NCI-H2081 (cell line): ENCODE results near the gene CDH13.

ENCODE experiments used
- DNase-seq, 2 experiments: peaks; one replicate each; lab custom pipeline; 2025; lab: John Stamatoyannopoulos, UW

The CDH13 gene

DNA sequence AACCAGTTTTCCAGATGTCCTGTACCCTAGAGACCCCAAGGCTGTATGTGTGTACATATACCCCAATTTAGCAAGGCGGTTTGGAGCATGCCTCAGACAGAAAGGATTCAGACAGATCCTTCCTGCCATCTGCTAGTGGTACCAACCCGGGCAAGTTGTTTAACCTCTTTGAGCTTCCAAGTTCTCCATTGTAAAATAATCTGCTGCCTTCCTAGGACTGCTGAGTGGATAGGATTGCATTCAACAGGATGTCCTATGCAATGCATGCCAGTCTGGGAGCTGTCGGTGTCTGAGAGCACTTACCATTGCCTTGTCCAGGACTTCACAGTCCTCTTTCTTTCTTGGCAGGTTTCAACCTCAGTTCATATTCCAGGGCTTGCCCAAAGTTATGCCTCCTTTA lies 1.9 kb downstream of the CDH13 start:
- no peak for DNase-seq

GRCh38 chr16:82629441-82630027 lies 2.8 kb downstream of the CDH13 start:
- DNase-seq = no peak

DNA sequence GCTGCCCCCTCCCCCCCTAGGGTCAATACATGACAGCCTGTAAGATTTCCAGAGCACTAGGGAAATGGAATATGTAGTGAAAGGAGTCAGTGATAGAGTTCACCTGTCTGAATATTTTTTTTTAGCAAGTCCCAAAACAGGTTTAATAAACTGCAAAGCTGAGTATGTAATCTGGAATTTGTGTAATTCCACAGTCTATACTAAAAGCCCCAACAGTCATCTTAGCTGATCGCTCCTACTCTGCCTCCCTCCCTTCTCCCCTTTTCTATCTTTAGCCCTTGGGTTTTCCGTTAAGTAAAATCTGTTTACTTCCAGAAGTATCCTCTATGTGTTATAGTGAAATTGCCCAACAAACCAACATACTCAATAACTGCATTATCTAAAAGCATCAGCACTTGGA lies 3.5 kb downstream of the CDH13 start:
- DNase-seq = no peak

GRCh38 chr16:82630688-82631087 lies 3.9 kb downstream of the CDH13 start:
- no peak for DNase-seq

- DNase-seq = no peak
Measured at GRCh38 chr16:82631701-82632685, 5.2 kb downstream of the CDH13 start.

- DNase-seq = no peak
Measured at GRCh38 chr16:82633964-82634600, 7.3 kb downstream of the CDH13 start.

GRCh38 chr16:82634955-82635610 lies 8.3 kb downstream of the CDH13 start:
- DNase-seq = no peak

DNA sequence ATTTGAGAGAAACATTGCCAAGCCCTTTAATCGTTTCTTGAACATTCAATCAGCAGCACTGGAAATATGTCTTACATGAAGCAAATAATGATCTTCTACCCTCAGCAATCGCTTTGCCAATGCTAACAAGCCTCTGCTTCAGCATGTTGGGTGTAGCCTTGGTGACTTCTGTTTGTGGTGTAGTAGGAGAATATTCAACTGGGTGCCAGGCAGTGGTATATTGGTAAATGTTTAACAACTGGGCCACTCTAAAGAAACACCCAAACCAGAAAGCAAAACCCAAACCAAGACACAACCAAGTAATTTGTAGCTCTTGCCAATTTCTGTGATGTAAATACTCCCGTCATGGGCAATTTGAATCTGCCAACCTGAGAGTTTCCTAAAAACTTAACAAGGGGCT lies 9.7 kb downstream of the CDH13 start:
- DNase-seq = no peak

DNA sequence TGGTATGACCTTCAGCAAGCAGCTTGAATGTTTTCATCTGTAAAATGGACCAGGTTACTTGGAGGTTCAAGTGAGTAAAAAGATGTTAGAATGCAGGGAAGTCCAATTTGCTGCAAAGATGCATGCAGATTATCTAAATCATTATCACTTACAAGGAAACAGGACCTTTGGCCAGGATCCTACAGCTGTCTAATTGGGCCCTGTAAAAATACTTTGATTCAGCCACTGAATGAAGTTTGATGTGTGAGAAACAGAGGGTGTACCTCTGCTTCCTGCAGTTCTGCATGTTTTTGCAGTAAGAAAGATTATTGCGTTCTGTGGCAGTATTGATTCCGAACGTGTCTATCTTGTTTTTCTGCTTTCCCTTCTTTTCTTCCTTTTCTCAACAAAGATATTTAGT lies 10.2 kb downstream of the CDH13 start:
- no peak for DNase-seq

GRCh38 chr16:82638095-82638798 lies 11.5 kb downstream of the CDH13 start:
- no peak for DNase-seq

DNA sequence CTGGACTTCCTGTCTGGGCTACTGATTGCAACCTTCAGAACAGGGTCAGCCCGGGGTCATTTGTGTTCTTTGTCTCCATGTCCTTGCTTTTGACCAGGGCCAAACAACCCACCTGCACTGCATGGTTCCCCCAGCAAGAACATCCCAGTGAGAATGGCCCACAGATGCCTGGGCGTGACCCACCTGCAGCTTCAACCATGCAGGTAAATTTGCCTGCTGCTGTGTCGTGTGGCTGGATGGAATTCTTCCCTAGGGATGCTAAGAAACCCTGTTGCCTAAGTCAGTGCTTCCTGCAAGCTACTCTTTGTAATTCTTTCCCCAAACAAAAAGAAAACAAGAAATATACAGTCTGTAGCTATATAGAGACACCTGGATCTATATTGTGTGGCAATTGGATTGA lies 12.5 kb downstream of the CDH13 start:
- no peak for DNase-seq

GRCh38 chr16:82639666-82640336 lies 13.0 kb downstream of the CDH13 start:
- DNase-seq = peak; percentile 3 to 10

DNA sequence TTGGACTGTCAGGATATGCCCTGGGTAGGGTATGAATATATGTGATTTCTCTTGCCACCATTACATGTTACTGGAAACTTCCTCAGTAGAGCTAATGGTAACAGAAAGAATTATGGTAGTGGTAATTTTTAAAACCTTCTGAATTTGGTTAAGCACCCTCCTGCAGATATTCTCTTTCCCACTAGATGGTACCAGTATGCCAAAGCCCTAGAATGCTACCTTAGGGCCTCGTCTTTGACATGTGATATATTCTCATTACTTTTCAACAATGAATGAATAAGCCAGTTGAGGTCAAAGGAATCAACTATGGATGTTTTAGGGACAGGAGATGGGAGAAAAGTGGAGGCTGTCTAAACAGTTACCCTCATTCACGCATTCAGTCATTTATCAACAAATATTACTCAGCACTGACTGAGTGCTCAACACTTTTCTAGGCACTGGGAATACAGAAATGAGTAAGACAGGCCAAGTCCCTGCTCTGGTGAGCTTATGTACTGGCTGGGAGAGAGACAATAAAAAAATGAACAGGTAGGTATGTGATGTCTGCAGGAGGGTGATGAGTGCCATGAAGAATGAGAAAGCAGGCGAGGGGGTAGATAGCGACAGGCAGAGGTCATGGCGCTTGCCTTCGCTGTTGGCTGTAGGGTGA lies 14.7 kb downstream of the CDH13 start:
- DNase-seq = peak in 1 of 2 experiments; percentile 5

GRCh38 chr16:82643136-82643535 lies 16.4 kb downstream of the CDH13 start:
- DNase-seq = peak in 1 of 2 experiments; percentile 15

- no peak for DNase-seq
Measured at GRCh38 chr16:82643936-82644630, 17.3 kb downstream of the CDH13 start.

DNA sequence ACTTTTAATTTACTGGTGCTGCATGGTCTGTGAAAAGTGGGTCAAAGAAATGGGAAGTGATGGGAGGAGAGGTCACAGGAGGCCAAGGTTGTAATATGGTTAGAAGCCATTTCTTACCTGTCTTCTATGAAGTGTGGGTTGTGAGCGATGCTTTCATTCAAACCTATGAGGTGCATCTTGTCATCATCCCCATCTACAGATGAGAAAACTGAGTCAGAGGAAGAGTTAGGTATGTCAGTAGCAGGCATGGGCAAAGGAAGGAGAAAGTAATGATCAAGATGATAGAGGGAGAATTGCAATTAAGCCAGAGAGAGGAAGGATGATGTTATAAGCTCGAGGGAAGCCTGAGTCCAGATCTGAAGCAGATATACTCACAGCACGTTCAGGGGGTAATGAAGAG lies 19.7 kb downstream of the CDH13 start:
- DNase-seq = no peak

DNA sequence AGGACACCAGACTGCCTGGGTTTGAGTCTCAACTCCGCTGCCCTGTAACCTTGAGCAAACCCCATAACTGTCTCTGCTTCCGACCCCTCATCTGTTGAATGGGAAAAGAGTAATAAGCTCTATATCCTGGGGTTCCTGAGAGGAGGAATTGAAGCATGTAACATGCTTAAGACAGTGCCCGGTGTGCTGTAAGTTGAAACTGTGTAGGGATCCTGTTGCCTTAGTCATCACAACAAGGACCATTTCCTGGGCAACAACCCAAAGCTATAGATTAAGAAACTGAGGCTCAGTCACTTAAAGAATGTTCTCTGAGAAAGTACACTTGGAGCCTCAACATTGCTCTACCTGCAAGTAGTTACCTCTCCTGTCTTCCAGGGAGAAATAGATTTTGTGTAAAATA lies 23.0 kb downstream of the CDH13 start:
- DNase-seq = no peak

DNA sequence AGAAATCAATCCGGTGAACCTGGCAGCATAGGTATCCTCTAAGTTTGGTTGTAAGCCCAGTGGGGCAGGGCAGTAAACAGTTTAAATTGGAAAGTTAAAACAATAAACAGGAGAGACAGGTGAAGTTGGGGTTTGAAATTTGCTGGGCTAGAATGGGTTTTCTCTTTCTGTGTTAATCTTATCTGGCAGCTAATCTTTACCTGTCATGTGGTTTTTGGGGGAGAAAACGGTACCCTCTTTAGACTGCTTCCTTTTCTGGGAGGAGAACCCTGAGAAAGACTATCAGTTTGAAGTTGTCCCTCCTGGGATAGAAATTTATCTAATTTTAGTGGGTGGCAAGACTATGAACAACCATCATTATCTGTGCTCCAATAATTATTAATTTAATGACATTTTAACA lies 24.0 kb downstream of the CDH13 start:
- DNase-seq = no peak

- no peak for DNase-seq
Measured at GRCh38 chr16:82651921-82652601, 25.3 kb downstream of the CDH13 start.
